ENCODE measurements around the gene LAMB2.

- TF ChIP-seq BACH2 (CRISPR knock-in tag; IDR thresholded peaks at IDR 0.05; ENCODE audit: borderline replicate concordance) (no peak), TCF4 (CRISPR knock-in tag; IDR thresholded peaks at IDR 0.05; ENCODE audit: borderline replicate concordance) (no peak), TOX (CRISPR knock-in tag; IDR thresholded peaks at IDR 0.05; ENCODE audit: borderline replicate concordance) (no peak), OSR1 (CRISPR knock-in tag; IDR thresholded peaks at IDR 0.05) (no peak), ZNF70 (CRISPR knock-in tag; IDR thresholded peaks at IDR 0.05) (no peak), ZFP30 (CRISPR knock-in tag; IDR thresholded peaks at IDR 0.05) (no peak), PPARA (CRISPR knock-in tag; IDR thresholded peaks at IDR 0.05; ENCODE audit: borderline replicate concordance) (no peak), TSHZ2 (CRISPR knock-in tag; IDR thresholded peaks at IDR 0.05) (no peak), PATZ1 (CRISPR knock-in tag; IDR thresholded peaks at IDR 0.05; ENCODE audit: borderline replicate concordance) (no peak), ZNF565 (CRISPR knock-in tag; conservative IDR thresholded peaks at IDR 0.05; ENCODE audit: low read depth) (no peak), RARB (CRISPR knock-in tag; IDR thresholded peaks at IDR 0.05) (no peak), CSRNP3 (CRISPR knock-in tag; IDR thresholded peaks at IDR 0.05) (no peak), ESRRG (CRISPR knock-in tag; IDR thresholded peaks at IDR 0.05) (no peak), ZC3H10 (CRISPR knock-in tag; IDR thresholded peaks at IDR 0.05) (no peak)
These were observed 37.9 kb upstream of the LAMB2 start for GRCh38 chr3:49170744-49171118.
